Tibial artery (tissue), 4 donors: ENCODE results near the gene SLC2A4.

ENCODE experiments used
- DNase-seq, 2 donors: peaks; one replicate each; pipeline ENCODE4 v3.0.0-alpha.2; 2019
- H3K27ac ChIP-seq, 2 donors: fragments of 200-600 bp; sonication (generic) in 1 of 2; 1 replicate in 1 of 2; 2 replicates in 1 of 2; pipeline ENCODE4 v1.5.1; 2018 to 2019; ENCODE audit warnings: mild to moderate bottlenecking in 1 of 2
- H3K27me3 ChIP-seq, 2 donors: fragments of 200-600 bp; sonication (generic) in 1 of 2; one replicate each; pipeline versions ENCODE4 v1.5.1 to v1.6.0; 2016 to 2019
- H3K36me3 ChIP-seq, 3 donors: fragments of 200-600 bp; sonication (generic) in 2 of 3; one replicate each; pipeline ENCODE4 v1.5.1; 2016 to 2019; ENCODE audit warnings: mild to moderate bottlenecking in 2 of 3
- H3K4me1 ChIP-seq, 4 donors: fragments of 200-600 bp; sonication (generic) in 2 of 4; 1 replicate in 3 of 4; 2 replicates in 1 of 4; pipeline ENCODE4 v1.5.1; 2016 to 2019
- H3K4me3 ChIP-seq, 2 donors: fragments of 200-600 bp; sonication (generic) in 1 of 2; 1 replicate in 1 of 2; 2 replicates in 1 of 2; pipeline ENCODE4 v1.5.1; 2018 to 2019; ENCODE audit warnings: mild to moderate bottlenecking in 2 of 2
- H3K9me3 ChIP-seq, 3 donors: fragments of 200-600 bp; sonication (generic) in 1 of 3; one replicate each; pipeline ENCODE4 v1.5.1; 2016 to 2019
- CTCF ChIP-seq, 2 experiments: fragments of 200-600 bp in 1 of 2; fragments of 450-650 bp in 1 of 2; IDR thresholded peaks; one replicate each; pipeline ENCODE4 v1.5.1; 2017 to 2019; ENCODE audit warnings: antibody characterized with exemption in 2 of 2, mild to moderate bottlenecking in 1 of 2, moderate library complexity in 1 of 2
- intact Hi-C: fragments of 100-400 bp; cut with DNase I; formaldehyde crosslinking; loops from one replicate; pipeline ENCODE4 v1.15.0; 2023; ENCODE audit warnings: low total_unique reads

Gene SLC2A4

GRCh38 chr17:7235693-7236665 is 45.5 kb upstream of the SLC2A4 start:
- DNase-seq = no peak
- H3K4me3 ChIP-seq = no peak overlapping the region
- peak overlapping the region in 1 of 2 donors; percentile 12 for H3K27ac ChIP-seq
- H3K4me1 ChIP-seq = peaks cover 0 to 66% (median 46%) of the 10 kb centered on the region in 4 donors
- TF ChIP-seq CTCF (IDR thresholded peaks at IDR 0.05) = no peak
- no peaks in the 10 kb centered on the region for H3K27me3 ChIP-seq
- intact Hi-C loops = no loop called here
- no peaks in the 10 kb centered on the region for H3K9me3 ChIP-seq
- H3K36me3 ChIP-seq = peaks cover 10 to 27% (median 21%) of the 10 kb centered on the region in 3 donors

DNA sequence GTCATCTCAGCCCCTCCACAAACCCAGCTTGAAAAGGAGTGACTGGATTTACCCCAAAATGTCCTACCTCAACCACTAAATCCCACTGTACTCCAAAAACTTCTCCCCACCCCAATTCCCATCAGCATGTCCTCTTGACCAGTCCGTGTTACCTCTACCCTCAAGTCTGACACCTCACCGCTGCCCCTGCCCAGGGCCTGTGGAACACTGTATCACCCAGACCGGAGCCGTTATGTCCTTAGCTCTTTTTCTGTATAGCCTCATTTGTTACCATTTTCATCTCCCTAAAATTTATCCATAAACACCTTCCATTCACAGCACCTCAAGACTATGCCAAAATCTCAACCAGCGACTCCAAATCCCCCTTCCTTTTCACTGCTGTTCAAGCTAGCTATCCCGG is 44.7 kb upstream of the SLC2A4 start:
- peaks cover 0 to 64% (median 51%) of the 10 kb centered on the region in 4 donors for H3K4me1 ChIP-seq
- DNase-seq = no peak

DNA sequence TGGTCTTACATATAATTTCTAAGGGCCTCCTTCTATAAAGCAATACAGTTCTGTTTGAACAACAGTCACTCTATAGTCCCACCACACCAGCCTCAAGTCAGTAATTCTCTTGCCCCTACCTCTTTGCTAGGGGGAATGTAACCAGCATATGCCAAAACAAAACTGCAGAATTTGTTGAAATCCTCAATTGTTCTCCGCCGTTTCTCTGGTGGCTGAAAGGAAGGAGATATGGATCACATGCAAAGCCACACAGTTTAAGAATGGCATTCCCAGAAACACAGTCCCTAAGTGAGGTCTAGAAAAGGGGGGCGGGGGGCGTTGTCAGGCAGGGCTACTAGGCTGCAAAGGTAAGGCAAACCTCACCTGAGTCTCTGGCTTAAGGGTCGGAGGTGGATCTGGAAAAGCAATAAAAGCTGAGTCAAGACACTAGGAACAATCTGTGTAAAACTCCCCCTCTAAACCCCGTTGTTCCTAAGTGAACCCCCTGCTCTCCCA is 44.2 kb upstream of the SLC2A4 start:
- Histone ChIP-seq H3K4me1 (peaks cover 0 to 59% (median 46%) of the 10 kb centered on the region in 4 donors), H3K9me3 (no peaks in the 10 kb centered on the region), H3K27me3 (no peaks in the 10 kb centered on the region), H3K4me3 (peak overlapping the region; percentile 87 to 99), H3K36me3 (peaks cover 12 to 29% (median 24%) of the 10 kb centered on the region in 3 donors), H3K27ac (peak overlapping the region; percentile 91 to 98)
- intact Hi-C loops = no loop called here
- DNase-seq = no peak
- no peak for TF ChIP-seq CTCF (IDR thresholded peaks at IDR 0.05)

More for the DNA sequence above, 44.7 kb upstream of the SLC2A4 start:
- H3K36me3 ChIP-seq = peaks cover 12 to 29% (median 24%) of the 10 kb centered on the region in 3 donors
- no peak for TF ChIP-seq CTCF (IDR thresholded peaks at IDR 0.05)
- no peaks in the 10 kb centered on the region for H3K9me3 ChIP-seq
- intact Hi-C loops = no loop called here
- H3K4me3 ChIP-seq = no peak overlapping the region
- H3K27ac ChIP-seq = peak overlapping the region; percentile 91 to 98
- no peaks in the 10 kb centered on the region for H3K27me3 ChIP-seq

DNA sequence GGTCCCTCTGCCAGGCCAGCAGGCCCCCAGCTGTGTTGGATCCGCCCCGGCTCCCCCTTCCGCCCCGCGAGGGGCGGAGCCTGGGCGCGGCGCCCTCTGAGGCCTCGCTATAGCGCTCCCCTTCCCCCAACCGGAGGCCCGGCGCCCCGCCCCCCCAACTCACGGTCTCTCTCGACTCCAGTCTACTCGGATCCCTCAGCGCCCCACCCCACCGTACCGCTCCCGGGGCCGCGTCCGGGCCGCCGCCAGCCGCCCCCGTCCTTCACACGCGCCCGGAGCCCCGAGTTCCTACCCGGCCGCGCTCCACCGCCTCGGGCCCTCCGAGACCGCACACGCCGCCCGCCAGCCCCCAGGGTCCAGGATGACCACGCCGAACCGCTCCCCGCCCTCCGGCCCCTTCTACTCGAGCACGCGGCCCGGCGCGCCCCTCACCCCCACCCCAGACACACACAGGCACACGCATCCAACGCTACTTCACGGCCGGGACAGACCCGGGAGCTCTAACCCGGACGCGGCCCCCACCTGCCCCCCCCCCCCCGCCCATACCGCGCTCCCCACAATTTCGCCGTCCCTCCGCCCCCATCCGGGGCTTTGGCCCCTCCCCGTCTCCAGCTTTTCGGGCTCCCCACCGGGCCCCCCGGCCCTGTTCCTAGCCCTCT is 43.6 kb upstream of the SLC2A4 start:
- Histone ChIP-seq H3K27me3 (no peaks in the 10 kb centered on the region), H3K4me3 (peak overlapping the region; percentile 87 to 99), H3K36me3 (peaks cover 12 to 29% (median 24%) of the 10 kb centered on the region in 3 donors), H3K9me3 (no peaks in the 10 kb centered on the region), H3K4me1 (peaks cover 0 to 53% (median 40%) of the 10 kb centered on the region in 4 donors), H3K27ac (peak overlapping the region; percentile 91 to 98)
- peak; percentile 77 to 90 for DNase-seq
- TF ChIP-seq CTCF (IDR thresholded peaks at IDR 0.05) = no peak
- intact Hi-C loops = no loop called here

DNA sequence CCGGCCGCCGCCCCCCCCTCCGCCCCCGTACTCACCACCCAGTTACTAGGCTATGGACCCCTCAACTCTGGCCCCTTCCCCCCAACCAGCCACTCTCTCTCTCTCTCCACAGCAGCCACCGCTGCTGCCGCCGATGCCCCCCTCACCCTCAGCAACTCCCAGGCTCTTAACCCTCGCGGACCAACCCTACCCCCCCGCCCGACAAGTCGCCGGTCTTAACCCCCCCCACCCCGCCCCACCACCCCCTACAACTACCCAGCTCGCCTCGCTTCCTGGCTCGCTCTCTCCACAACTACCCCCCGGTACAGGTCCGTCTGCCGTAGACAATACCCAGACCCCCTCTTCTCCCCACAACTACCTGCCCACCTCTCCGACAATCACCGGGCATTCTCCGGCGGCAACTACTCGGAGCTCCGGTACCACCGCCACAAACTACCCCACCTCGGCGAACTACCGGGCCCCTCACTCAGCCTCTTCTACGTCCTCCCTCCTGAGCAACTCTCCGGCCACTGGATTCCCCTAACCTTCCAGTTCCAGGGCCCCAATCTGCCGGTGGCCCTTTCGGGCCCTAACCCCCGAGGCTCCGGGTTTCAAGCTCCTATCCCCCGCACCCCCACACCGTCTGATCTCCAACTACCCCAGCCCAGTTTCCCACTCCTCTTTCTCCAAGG is 43.0 kb upstream of the SLC2A4 start:
- Histone ChIP-seq H3K27me3 (no peaks in the 10 kb centered on the region), H3K4me1 (peaks cover 0 to 53% (median 36%) of the 10 kb centered on the region in 4 donors), H3K27ac (peak overlapping the region; percentile 91 to 98), H3K9me3 (no peaks in the 10 kb centered on the region), H3K4me3 (peak overlapping the region; percentile 87 to 99), H3K36me3 (peaks cover 12 to 29% (median 24%) of the 10 kb centered on the region in 3 donors)
- intact Hi-C loops = no loop called here
- peak in 1 of 2 donors; percentile 42 for DNase-seq
- TF ChIP-seq CTCF (IDR thresholded peaks at IDR 0.05) = no peak
